Activated naive CD4-positive, alpha-beta T cell treated with anti-CD3 and anti-CD28 coated beads for 36 hours (primary cell): ENCODE data around the gene UTP25. TPM values are rescaled to one million over a fixed set of nuclear protein-coding genes. Genes with fewer than 3 reads are reported as not detected.
"Not testable (repeated sequence)": the region's sequence is repeated elsewhere in the genome, so short reads cannot be mapped to it uniquely, and the experiment has no call there.

ENCODE experiments used
- CTCF ChIA-PET: fragments of 350-600 bp; sonication (Branson Sonifier 250); formaldehyde crosslinking; loops from one replicate; lab custom pipeline; 2021; ENCODE audit warnings: antibody characterized with exemption; lab: Charles Lee
- DNase-seq: peaks from one replicate; pipeline ENCODE4 v3.0.0-alpha.2; 2020
- H3K27ac Mint-ChIP-seq: one replicate; pipeline ENCODE4 v1.8.0; 2021; ENCODE audit warnings: mild to moderate bottlenecking, mixed read lengths
- H3K27me3 Mint-ChIP-seq: one replicate; pipeline ENCODE4 v1.8.0; 2021; ENCODE audit warnings: low read depth, mixed read lengths
- H3K36me3 Mint-ChIP-seq: one replicate; pipeline ENCODE4 v1.8.0; 2021; ENCODE audit warnings: low read depth, mixed read lengths
- H3K4me1 Mint-ChIP-seq: one replicate; pipeline ENCODE4 v1.8.0; 2021; ENCODE audit warnings: low read depth, mixed read lengths
- H3K4me3 Mint-ChIP-seq: one replicate; pipeline ENCODE4 v1.8.0; 2021; ENCODE audit warnings: mild to moderate bottlenecking, moderate library complexity, mixed read lengths
- H3K9me3 Mint-ChIP-seq: one replicate; pipeline ENCODE4 v1.8.0; 2021; ENCODE audit warnings: mixed read lengths
- intact Hi-C: fragments of 100-400 bp; cut with micrococcal nuclease; formaldehyde crosslinking; loops from one replicate; pipeline ENCODE4 v1.15.1; 2023
- total RNA-seq, 2 experiments: library from RNA; stranded (reverse); gene quantifications; one replicate each; pipeline ENCODE4 v1.2.3, GENCODE V29; 2021

The UTP25 gene
- total RNA-seq, 2 experiments from 2014 or later, result 4.1 to 4.6 TPM

DNA sequence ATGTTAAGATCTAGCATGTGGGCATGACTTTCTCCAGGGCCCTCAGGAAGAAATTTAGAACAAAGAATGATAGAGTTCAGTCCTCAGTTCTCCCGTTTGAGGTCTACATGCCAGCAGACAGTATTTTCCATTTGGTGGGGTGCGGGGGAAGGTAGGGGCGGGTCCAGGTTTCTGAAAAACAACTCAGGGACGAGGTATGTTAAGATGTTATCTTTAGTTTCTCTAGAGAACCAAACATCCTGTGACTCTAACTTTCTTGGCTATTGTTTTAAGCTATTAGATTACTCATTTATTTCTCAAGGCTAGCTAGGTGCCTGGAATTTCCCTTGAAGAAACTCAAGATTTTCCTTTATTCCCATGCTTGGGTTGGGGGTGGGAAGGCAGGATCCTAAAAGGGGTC is 67.9 kb downstream of the UTP25 start:
- no peak overlapping the region for H3K4me3 Mint-ChIP-seq
- intact Hi-C loops, result no loop called here
- no peak for DNase-seq
- CTCF ChIA-PET, result no interaction called here
- H3K36me3 Mint-ChIP-seq, result no peaks in the 10 kb centered on the region
- no peaks in the 10 kb centered on the region for H3K9me3 Mint-ChIP-seq
- peaks cover 3% of the 10 kb centered on the region for H3K4me1 Mint-ChIP-seq
- peaks cover 4% of the 10 kb centered on the region for H3K27me3 Mint-ChIP-seq
- no peak overlapping the region for H3K27ac Mint-ChIP-seq

DNA sequence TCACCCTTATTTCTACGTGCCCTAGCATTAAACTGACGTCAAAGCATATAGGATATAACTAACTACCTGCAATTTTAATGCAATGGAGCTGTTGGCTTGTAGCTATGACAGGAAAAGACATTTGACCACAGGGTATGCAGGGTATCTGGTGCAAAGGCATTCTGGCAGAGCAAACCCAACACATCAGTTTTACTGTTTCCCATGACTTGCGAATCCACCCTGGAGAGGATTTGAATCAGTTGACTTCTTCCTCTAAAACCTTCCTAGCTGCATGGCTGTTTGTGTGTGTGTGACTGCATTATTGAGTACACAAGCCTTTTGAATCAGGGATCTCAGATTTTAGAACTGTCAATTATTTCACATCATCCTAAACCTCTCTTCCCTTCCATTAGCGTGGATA is 68.6 kb downstream of the UTP25 start:
- Mint-ChIP-seq H3K27ac (no peak overlapping the region), H3K36me3 (no peaks in the 10 kb centered on the region), H3K27me3 (peaks cover 4% of the 10 kb centered on the region), H3K9me3 (no peaks in the 10 kb centered on the region), H3K4me1 (peaks cover 3% of the 10 kb centered on the region), H3K4me3 (no peak overlapping the region)
- no peak for DNase-seq
- intact Hi-C loops, result no loop called here
- CTCF ChIA-PET, result no interaction called here

DNA sequence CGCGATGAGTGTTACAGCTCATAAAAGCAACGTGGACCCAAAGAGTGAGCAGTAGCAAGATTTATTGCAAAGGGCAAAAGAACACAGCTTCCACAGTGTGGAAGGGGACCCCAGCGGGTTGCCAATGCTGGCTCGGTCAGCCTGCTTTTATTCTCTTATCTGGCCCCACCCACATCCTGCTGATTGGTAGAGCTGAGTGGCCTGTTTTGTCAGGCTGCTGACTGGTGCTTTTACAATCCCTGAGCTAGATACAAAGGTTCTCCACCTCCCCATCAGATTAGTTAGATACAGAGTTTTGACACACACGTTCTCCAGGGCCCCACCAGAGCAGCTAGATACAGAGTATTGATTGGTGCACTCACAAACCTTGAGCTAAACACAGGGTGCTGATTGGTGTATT is 70.5 kb downstream of the UTP25 start:
- H3K27ac Mint-ChIP-seq, H3K4me3 Mint-ChIP-seq, H3K27me3 Mint-ChIP-seq, intact Hi-C loops, H3K36me3 Mint-ChIP-seq, H3K4me1 Mint-ChIP-seq, DNase-seq, H3K9me3 Mint-ChIP-seq: not testable (repeated sequence)
- CTCF ChIA-PET, result interaction anchor here (1.3 kb wide), 1 partner anchor 38 kb away, joined by 3 read pairs; no protein-coding TSS in a partner anchor

DNA sequence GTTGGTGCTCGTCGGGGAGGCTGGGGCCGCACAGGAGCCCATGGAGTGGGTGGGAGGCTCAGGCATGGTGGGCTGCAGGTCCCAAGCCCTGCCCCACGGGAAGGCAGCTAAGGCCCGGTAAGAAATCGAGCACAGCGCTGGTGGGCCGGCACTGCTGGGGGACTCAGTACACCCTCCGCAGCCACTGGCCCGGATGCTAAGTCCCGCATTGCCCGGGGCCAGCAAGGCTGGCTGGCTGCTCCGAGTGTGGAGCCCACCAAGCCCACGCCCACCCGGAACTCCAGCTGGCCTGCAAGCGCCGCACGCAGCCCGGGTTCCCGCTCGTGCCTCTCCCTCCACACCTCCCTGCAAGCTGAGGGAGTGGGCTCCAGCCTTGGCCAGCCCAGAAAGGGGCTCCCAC is 71.1 kb downstream of the UTP25 start:
- DNase-seq, H3K4me1 Mint-ChIP-seq, H3K4me3 Mint-ChIP-seq, H3K9me3 Mint-ChIP-seq, H3K27ac Mint-ChIP-seq, H3K27me3 Mint-ChIP-seq, intact Hi-C loops, CTCF ChIA-PET, H3K36me3 Mint-ChIP-seq: not testable (repeated sequence)

DNA sequence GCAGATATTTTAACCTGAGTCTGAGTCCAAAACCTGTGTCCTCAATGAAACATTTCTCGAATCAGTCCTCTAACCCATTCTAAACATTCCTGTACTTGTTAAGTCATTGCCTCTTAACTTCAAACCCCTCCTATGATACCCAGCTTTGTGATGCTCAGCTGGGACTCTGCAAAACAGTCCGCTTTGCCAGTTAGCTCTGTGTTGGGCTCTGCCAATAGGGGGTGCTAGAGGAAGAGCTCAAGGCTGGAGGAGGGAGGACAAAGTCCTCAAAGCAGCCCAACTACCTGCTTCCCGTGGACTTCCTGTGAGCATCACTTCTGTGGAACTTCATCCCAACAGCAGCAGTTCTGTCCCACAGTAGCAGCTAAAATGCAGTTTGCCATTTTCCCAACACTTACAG is 72.2 kb downstream of the UTP25 start:
- CTCF ChIA-PET, result interaction anchor here (0.7 to 1.6 kb wide), 6 partner anchors 12 to 489 kb away, joined by 3 to 7 read pairs (median 4); no protein-coding TSS in a partner anchor
- no peak overlapping the region for H3K27ac Mint-ChIP-seq
- H3K36me3 Mint-ChIP-seq, result no peaks in the 10 kb centered on the region
- peaks cover 3% of the 10 kb centered on the region for H3K4me1 Mint-ChIP-seq
- H3K9me3 Mint-ChIP-seq, result no peaks in the 10 kb centered on the region
- no peak overlapping the region for H3K4me3 Mint-ChIP-seq
- intact Hi-C loops, result no loop called here
- peak; percentile 46 for DNase-seq
- peaks cover 4% of the 10 kb centered on the region for H3K27me3 Mint-ChIP-seq

DNA sequence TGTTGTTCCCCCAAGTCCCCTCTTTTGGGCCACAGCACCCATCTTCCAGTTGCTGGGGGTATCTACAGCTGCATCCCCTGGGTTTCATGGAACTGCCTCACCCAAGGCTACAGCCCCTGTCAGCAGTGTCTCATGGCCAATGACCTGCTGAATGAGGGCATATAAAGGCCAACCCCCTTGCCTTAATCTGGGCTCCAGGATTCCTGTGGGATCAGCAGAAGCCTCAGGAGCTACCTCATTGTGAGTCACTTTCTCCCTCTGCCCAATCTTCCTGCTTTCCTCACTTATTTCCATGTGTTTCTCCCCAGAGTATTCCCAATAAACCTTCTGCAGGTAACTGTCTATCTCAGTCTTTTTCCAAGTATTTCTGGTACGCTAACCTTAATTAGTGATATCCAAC is 73.0 kb downstream of the UTP25 start:
- Mint-ChIP-seq H3K9me3 (no peaks in the 10 kb centered on the region), H3K36me3 (no peaks in the 10 kb centered on the region), H3K27ac (no peak overlapping the region), H3K27me3 (peaks cover 4% of the 10 kb centered on the region), H3K4me1 (no peaks in the 10 kb centered on the region), H3K4me3 (no peak overlapping the region)
- intact Hi-C loops, result no loop called here
- CTCF ChIA-PET, result interaction anchor here (1.2 to 1.6 kb wide), 4 partner anchors 12 to 45 kb away, joined by 3 to 7 read pairs (median 4); no protein-coding TSS in a partner anchor
- DNase-seq, result no peak

DNA sequence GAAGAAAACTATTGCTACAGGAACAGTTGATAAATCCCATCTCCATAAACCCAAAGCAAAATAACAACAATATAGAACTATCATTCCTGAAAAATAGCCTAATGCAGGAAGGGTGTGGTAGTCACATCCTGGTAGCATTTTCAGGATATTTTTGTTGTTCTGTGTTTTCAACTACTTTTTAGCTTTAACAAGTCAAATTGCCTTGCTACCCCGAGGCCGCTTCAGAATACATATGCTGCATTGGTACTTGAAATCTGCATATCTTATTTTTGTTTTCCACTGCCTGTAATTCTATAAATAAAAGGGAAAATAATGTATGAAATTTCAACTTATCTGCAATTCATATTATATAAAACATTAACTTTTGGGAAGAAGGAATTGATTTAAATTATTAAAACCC is 73.4 kb downstream of the UTP25 start:
- peaks cover 4% of the 10 kb centered on the region for H3K27me3 Mint-ChIP-seq
- no peaks in the 10 kb centered on the region for H3K4me1 Mint-ChIP-seq
- H3K9me3 Mint-ChIP-seq, result no peaks in the 10 kb centered on the region
- H3K4me3 Mint-ChIP-seq, result no peak overlapping the region
- intact Hi-C loops, result no loop called here
- no peaks in the 10 kb centered on the region for H3K36me3 Mint-ChIP-seq
- no peak overlapping the region for H3K27ac Mint-ChIP-seq
- CTCF ChIA-PET, result no interaction called here
- DNase-seq, result no peak

DNA sequence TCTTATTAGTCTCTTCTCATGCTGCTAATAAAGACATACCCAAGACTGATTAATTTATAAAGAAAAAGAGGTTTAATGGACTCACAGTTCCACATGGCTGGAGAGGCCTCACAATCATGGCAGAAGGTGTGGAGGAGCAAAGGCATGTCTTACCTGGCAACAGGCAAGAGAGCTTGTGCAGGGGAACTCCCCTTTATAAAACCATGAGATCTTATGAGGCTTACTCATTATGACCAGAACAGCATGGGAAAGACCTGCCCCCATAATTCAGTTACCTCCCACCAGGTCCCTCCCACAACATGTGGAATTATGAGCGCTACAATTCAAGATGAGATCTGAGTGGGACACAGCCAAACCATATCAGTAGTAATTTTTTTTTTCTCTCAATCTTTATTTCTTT is 77.0 kb downstream of the UTP25 start:
- CTCF ChIA-PET, DNase-seq, intact Hi-C loops, H3K36me3 Mint-ChIP-seq, H3K27ac Mint-ChIP-seq, H3K27me3 Mint-ChIP-seq, H3K9me3 Mint-ChIP-seq, H3K4me1 Mint-ChIP-seq, H3K4me3 Mint-ChIP-seq: not testable (repeated sequence)

Other genes starting within 250 kb of the UTP25 start
- gene CAMK1G, start 244.3 kb upstream of the UTP25 start, total RNA-seq, result 1 to 10 TPM; 2.4 to 2.8 TPM
- 10 to 100 TPM; 11.8 to 13.0 TPM for gene LAMB3, start 175.5 kb upstream of the UTP25 start, total RNA-seq
- 100 to 1,000 TPM; 138 to 139 TPM for gene G0S2, start 152.6 kb upstream of the UTP25 start, total RNA-seq
- gene HSD11B1, start 123.1 kb upstream of the UTP25 start, total RNA-seq, result 1 to 10 TPM; 6.7 to 8.0 TPM
- gene TRAF3IP3, start 71.9 kb upstream of the UTP25 start, total RNA-seq, result 100 to 1,000 TPM; 107 to 113 TPM
- 1 to 10 TPM; 3.5 to 4.6 TPM for gene C1orf74, start 43.4 kb upstream of the UTP25 start, total RNA-seq
- gene IRF6, start 21.8 kb upstream of the UTP25 start, total RNA-seq, result under 1 TPM; 0.48 to 0.64 TPM
- gene SYT14, start 110.2 kb downstream of the UTP25 start, total RNA-seq, result not detected